Medulla oblongata (tissue), 1 donor: ENCODE measurements around the gene ADRM1.
A peak's percentile ranks its signal among the peaks of the same experiment; 100 is the strongest.

Experiments used
- DNase-seq: peaks from one replicate; pipeline ENCODE4 v3.0.0-alpha.2; 2015; ENCODE audit errors: extremely low spot score

Gene ADRM1

GRCh38 chr20:62298577-62299249 is 4.1 kb upstream of the ADRM1 start:
- DNase-seq: no peak

DNA sequence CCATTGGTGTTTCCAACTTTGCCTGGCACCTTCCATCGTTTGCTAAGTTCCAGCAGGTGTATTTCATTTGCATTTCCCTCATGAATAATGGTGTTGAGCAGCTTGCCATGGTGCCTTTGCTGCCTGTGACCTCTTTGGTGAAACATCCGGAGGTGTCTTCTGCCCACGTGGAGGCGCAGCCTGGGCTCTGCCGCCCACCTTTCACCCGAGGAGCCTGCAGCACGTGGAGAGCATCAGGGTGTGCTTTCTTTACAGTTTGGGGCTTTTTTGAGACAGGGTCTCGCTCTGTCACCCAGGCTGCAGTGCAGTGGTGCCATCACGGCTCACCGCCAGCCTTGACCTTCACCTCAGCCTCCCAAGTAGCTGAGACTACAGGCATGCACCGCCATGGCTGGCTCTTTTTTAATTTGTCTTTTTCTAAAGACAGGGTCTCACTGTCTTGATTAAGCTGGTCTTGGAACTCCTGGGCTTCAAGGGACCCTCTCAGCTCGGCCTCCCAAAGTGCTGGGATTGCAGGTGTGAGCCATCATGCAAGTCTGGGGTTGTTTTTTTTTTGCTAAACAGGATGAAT is 3.0 kb upstream of the ADRM1 start:
- DNase-seq: no peak

DNA sequence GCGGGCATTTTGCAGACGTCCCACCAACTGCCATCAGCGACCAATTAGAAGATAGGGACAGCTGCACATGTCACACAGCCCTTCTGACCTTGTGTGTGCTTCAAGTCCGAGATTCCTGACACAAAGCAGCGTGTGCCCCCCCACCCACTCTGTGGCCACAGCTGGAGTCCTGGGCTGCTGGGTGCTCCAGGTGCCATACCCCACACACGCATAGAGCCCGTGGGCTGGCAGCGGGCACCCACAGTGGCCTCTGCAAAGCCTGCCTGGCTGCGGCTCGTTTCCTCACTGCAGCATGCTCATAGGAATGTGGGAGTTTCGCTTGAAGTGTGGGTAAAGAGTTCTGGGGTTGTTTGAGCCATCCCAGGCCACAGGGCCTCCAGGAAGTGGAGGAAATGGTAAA is 2.5 kb upstream of the ADRM1 start:
- no peak for DNase-seq

- DNase-seq: peak; percentile 25
Observed at GRCh38 chr20:62301111-62301668, 1.6 kb upstream of the ADRM1 start.

GRCh38 chr20:62301773-62302340 is 940 bp upstream of the ADRM1 start:
- peak; percentile 92 for DNase-seq

- no peak for DNase-seq
Observed at GRCh38 chr20:62303062-62303339, 204 bp downstream of the ADRM1 start.

- DNase-seq: no peak
Observed at GRCh38 chr20:62303340-62304226, 786 bp downstream of the ADRM1 start.

- DNase-seq: no peak
Observed at GRCh38 chr20:62304331-62305148, 1.7 kb downstream of the ADRM1 start.

DNA sequence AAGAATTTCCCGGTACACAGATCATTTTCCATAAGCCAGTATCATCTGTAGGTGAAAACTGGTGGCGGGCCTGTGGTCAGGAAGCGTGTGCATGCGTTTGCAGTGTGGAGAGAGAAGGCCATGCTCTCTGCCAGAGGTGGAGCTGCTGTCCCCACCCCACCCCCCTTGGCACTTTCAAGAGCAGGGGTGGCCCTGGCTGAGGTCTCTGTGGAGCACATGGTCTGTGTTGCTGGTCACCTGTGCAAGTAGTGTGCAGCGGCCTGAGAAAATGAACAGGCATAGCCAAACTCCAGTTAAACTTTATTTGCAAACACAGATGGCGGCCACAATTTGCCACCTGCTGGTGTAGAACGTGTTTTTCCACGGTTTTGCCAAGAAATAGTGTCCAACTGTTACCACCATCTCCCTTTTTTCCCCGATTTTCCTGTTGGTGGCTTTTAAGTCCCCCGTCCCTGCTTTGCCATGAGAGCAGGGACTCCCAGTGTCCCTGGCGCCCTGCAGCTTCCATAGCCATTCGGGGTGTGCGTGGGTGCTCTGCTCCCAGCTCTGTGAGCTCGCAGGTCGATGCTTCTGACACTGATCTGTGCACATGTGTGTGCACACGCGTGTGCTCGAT is 2.5 kb downstream of the ADRM1 start:
- DNase-seq: no peak

DNA sequence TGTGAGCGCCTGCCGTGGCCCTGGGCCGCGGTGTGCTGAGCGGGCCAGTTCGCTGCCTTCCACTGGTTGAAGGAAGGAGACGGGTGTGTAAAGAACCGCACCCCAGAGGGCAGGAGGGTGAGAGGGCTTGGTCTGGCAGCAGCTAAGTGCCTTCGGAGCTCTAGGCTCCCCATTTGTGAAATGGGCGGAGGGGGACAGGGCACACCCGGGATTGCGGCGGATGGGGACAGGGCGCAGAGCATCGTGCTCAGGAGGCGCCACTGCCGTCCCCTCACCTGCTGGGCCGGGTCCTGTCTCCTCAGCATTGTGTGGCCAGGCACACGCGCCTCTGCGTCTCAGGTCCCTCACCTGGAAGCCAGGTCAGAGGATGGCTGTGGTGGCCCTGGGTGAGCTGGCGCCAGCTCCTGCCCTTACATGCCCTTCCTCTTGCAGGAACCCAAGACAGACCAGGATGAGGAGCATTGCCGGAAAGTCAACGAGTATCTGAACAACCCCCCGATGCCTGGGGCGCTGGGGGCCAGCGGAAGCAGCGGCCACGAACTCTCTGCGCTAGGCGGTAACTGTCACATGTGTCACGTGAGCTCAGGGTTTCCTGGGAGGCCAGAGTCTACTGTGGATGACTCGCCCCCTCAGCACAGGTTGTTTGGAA is 3.1 kb downstream of the ADRM1 start:
- DNase-seq: no peak

DNA sequence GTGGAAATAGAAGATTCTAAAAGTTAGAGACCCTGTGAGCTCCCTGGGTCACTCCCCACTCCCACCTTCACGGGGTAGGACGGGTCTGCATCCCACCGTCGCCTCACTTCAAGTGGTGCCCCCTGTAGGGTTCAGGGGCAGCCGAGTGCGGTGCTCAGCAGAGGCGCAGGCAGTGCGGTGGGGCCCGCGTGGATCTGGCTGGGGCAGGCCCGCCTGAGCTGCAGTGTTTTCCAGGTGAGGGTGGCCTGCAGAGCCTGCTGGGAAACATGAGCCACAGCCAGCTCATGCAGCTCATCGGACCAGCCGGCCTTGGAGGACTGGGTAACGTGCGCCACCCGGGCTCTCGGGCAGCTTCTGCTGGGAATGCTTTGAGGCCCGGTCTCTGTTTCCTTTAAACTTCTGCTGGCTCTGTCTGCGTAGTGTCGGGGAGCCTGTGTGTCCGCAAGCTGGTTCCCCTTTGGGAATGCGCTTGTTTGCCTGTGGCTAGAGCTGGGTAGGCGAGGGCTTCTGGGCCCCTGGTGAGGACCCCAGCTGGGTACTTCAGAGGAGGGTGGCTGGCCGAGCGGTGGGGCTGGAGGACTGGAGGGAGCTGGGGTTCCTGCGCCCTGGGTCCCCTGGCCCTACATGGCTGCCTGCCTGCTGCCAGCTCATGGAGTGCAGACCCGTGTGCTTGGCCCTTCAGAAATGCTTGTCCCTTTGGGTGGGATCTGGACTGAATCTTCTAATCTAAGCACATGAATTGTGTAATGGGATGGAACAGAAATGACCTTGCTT is 3.8 kb downstream of the ADRM1 start:
- no peak for DNase-seq

DNA sequence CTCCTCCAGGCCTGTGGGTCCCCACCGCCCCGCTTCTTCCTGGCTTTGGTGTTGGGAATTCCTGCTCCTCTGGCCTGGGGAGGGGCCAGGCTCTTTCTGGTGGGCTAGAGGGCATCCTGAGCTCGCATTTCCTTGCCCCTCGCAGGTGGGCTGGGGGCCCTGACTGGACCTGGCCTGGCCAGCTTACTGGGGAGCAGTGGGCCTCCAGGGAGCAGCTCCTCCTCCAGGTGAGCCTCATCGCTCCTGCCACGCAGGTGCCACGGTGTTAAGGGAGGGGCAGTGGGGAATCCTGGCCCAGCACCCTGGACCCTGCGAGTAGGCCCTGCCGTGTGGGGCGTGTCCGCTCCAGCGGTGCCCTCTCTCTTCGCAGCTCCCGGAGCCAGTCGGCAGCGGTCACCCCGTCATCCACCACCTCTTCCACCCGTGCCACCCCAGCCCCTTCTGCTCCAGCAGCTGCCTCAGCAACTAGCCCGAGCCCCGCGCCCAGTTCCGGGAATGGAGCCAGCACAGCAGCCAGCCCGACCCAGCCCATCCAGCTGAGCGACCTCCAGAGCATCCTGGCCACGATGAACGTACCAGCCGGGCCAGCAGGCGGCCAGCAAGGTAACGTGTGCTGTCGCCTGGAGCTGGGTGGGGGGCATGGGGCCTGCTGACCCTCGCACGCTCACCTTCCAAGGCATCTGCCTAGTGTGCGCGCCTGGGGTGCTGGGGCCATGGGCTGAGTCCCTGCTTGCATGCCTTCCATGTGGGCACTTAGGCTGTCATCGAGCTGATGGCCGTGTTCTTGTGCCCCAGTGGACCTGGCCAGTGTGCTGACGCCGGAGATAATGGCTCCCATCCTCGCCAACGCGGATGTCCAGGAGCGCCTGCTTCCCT is 4.7 kb downstream of the ADRM1 start:
- DNase-seq: no peak

- DNase-seq: peak; percentile 69
Observed at GRCh38 chr20:62308102-62308822, 5.5 kb downstream of the ADRM1 start.

DNA sequence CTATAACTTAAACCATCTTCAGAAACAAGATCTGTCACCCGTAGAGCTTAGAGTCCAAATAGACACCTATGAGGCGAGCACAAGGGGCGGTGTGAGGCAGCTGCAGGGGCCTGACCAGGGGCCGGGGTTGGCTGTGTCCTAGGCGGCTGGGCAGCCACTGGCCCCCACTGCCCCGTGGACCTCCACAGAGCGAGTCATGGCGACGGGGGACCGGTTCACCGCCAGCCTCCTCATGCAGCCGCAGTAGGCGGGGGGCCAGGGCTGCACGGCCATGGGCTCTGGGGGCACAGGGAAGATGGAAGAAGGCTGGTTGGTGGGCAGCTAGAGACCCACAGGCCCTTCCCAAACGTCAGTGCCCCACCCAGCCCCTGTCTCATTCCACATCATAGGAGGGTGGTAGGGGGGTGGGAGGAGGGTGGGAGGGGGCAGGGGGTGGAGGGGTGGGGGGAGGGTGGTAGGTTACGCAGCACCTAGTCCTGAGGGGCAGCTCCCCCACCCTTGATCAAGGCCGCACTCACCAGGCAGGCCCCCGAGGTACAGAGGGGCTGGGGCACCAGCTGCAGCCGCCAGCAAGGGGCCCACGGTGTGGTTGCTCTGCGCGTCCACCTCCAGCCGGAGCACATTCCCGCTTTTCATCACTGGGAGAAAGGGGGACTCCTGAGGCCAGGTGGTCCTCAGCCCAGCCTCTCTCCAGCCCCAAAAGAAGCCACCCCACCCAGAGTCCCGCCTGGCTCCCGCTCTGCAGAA is 6.6 kb downstream of the ADRM1 start:
- no peak for DNase-seq

DNA sequence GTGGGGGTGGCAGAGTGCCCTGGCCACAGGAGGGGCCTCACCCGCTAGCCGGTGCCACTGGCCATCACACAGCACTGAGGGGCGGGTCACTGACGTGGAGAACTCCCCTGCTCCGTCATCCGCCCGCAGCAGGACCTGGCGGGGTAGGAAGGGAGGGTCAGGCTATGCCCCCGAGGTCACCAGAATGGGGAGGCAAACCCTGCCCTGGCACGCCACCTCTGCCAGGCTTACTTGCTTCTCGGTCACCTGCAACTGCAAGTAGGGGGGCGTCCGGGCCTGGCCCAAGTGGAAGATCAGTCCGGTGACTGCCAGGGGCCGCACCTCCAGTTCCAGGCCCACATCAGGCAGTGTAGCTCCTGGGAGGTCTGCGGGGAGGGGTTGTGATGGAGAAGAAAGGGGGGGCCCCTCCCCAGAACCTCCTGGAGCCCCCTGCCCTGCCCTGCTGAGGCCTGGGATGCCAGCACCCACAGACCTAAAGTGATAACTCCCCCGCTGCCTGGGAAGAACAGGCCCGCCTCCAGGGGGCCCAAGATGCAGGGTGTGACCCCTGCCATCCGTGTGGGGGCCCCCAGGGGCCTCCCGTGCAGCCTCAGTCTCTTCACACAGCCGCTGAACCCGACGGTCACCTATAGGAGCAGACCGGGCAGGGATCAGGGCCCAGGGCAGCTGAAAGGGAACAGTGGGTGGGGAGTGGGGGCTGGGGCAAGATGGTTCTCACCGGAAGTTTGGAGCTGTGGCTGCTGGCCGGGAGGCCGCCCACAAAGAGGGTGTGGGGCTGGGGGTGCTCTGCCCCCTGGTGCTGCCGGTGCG is 7.4 kb downstream of the ADRM1 start:
- no peak for DNase-seq

DNA sequence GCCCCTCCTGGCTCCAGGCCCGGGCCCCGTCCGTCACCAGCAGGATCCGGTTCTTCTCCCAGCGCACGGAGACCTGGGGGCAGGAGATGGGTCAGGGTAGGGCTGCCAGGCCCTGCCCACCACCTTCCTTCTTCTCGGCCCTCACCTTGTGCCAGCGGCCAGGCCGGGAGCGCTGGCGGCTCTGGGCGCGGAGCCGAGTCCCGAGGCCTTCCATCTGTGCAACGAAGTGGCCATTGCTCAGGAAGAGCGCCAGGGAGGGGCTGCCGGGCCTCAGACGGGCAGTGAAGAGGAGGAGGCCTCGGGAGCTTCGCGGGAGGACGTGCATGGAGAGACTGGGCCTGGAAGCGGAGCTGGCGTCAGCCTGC is 7.9 kb downstream of the ADRM1 start:
- DNase-seq: no peak

GRCh38 chr20:62311150-62311549 is 8.4 kb downstream of the ADRM1 start:
- no peak for DNase-seq
